GM18867 (cell line): ENCODE measurements around the gene CPZ.
"Not testable (repeated sequence)": the region's sequence is repeated elsewhere in the genome, so short reads cannot be mapped to it uniquely, and the experiment has no call there.

Experiments used
- ATAC-seq: cut with Tn5 transposase; IDR thresholded peaks from one replicate; pipeline ENCODE4 v1.9.1; 2021; ENCODE audit warnings: mild to moderate bottlenecking, moderate library complexity; ENCODE audit not compliant: unreplicated experiment

CPZ gene

GRCh38 chr4:8608714-8609391 is 16.3 kb downstream of the CPZ start:
- no peak for ATAC-seq

GRCh38 chr4:8609406-8609805 is 16.8 kb downstream of the CPZ start:
- no peak for ATAC-seq

- no peak for ATAC-seq
Measured at GRCh38 chr4:8609824-8610350, 17.3 kb downstream of the CPZ start.

GRCh38 chr4:8610858-8611616 is 18.5 kb downstream of the CPZ start:
- no peak for ATAC-seq

GRCh38 chr4:8612646-8613045 is 20.1 kb downstream of the CPZ start:
- ATAC-seq, result no peak

GRCh38 chr4:8613421-8614364 is 21.1 kb downstream of the CPZ start:
- ATAC-seq, result no peak

- ATAC-seq, result no peak
Measured at GRCh38 chr4:8614365-8615193, 22.0 kb downstream of the CPZ start.

- no peak for ATAC-seq
Measured at GRCh38 chr4:8615366-8615765, 22.8 kb downstream of the CPZ start.

- ATAC-seq, result no peak
Measured at GRCh38 chr4:8615921-8616787, 23.6 kb downstream of the CPZ start.

- ATAC-seq, result no peak
Measured at GRCh38 chr4:8616831-8617230, 24.3 kb downstream of the CPZ start.

- ATAC-seq, result no peak
Measured at GRCh38 chr4:8617486-8618040, 25.0 kb downstream of the CPZ start.

GRCh38 chr4:8618421-8618820 is 25.9 kb downstream of the CPZ start:
- ATAC-seq, result no peak

GRCh38 chr4:8618961-8619720 is 26.6 kb downstream of the CPZ start:
- no peak for ATAC-seq

GRCh38 chr4:8621135-8621534 is 28.6 kb downstream of the CPZ start:
- ATAC-seq, result not testable (repeated sequence)

- ATAC-seq, result not testable (repeated sequence)
Measured at GRCh38 chr4:8624601-8625272, 32.2 kb downstream of the CPZ start.

- not testable (repeated sequence) for ATAC-seq
Measured at GRCh38 chr4:8630240-8630905, 37.8 kb downstream of the CPZ start.

- ATAC-seq, result not testable (repeated sequence)
Measured at GRCh38 chr4:8631896-8632295, 39.3 kb downstream of the CPZ start.
